Neutrophil (primary cell): Measurements from ENCODE around the gene OR10H4.
"Not testable (repeated sequence)": the region's sequence is repeated elsewhere in the genome, so short reads cannot be mapped to it uniquely, and the experiment has no call there.

Experiments used
- H3K27ac ChIP-seq: fragments of 200-600 bp; sonication (generic); 2 replicates; pipeline ENCODE4 v1.5.1; 2016; ENCODE audit warnings: mild to moderate bottlenecking, moderate library complexity
- H3K27me3 ChIP-seq: fragments of 200-600 bp; sonication (generic); 2 replicates; pipeline ENCODE4 v1.6.0; 2016; ENCODE audit warnings: mild to moderate bottlenecking
- H3K36me3 ChIP-seq: fragments of 200-600 bp; sonication (generic); 2 replicates; pipeline ENCODE4 v1.5.1; 2017
- H3K4me1 ChIP-seq, 2 experiments: fragments of 200-600 bp in 1 of 2; sonication (generic) in 1 of 2; 1 replicate in 1 of 2; 2 replicates in 1 of 2; pipeline versions ENCODE4 v1.5.1 to v1.6.1; 2013 to 2016; ENCODE audit warnings: low read depth in 1 of 2, low read length in 1 of 2, mild to moderate bottlenecking in 1 of 2, moderate library complexity in 1 of 2; ENCODE audit not compliant: control insufficient read depth in 1 of 2, insufficient read depth in 1 of 2
- H3K4me3 ChIP-seq, 2 experiments: fragments of 200-600 bp in 1 of 2; sonication (generic) in 1 of 2; 1 replicate in 1 of 2; 2 replicates in 1 of 2; pipeline ENCODE4 v1.5.1; 2013 to 2016; ENCODE audit warnings: low read depth in 1 of 2, low read length in 1 of 2, mild to moderate bottlenecking in 1 of 2, moderate library complexity in 1 of 2
- H3K9me3 ChIP-seq: fragments of 200-600 bp; sonication (generic); 2 replicates; pipeline ENCODE4 v1.5.1; 2016
- TF ChIP-seq, protein P1 (sequence below): fragments of 200-600 bp; sonication (generic); IDR thresholded peaks from 2 replicates; pipeline ENCODE4 v1.5.1; 2016; ENCODE audit warnings: antibody characterized with exemption

The OR10H4 gene

DNA sequence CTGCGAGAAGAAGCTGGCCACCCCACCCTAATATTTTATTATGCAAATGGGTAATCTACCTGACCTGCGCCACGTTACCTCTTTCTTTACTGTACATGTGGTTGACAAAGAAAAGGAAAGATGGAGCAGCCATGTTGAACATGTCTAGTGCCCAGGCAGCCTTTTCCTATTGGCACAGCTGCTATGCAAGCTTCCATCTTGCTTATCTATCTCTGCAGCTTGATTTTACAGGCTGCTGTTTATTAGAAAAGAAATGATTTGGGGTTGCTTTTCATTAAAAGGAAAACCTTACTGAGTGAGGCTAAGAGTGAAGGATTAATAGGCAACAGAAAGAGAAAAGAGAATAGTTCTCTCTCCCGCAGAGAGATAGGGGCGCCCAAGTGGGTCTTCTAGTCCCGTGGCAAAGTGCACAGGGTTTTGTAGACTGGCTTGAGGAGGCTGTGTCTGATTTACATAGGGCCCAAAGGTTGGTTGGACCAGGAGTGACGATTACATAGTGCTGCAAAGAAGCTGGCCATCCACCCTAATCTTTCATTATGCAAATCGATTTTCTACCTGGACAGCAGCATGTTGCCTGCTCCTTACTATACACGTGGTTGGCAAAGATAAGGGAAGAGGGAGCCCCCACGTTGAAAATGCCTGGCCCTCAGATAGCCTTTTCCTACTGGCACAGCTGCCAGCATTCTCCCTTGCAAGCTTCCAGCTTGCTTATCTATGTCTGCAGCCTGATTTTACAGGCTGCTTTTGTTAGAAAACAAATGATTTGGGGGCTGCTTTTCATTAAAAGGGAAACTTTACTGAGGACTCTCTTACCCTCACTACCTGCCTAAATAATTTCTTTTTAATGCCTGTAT is 28.3 kb downstream of the OR10H4 start:
- Histone ChIP-seq H3K4me3 (no peak overlapping the region), H3K27me3 (peaks cover 5% of the 10 kb centered on the region), H3K4me1 (no peaks in the 10 kb centered on the region), H3K9me3 (no peaks in the 10 kb centered on the region), H3K27ac (no peak overlapping the region), H3K36me3 (no peaks in the 10 kb centered on the region)
- TF ChIP-seq, protein P1, sequence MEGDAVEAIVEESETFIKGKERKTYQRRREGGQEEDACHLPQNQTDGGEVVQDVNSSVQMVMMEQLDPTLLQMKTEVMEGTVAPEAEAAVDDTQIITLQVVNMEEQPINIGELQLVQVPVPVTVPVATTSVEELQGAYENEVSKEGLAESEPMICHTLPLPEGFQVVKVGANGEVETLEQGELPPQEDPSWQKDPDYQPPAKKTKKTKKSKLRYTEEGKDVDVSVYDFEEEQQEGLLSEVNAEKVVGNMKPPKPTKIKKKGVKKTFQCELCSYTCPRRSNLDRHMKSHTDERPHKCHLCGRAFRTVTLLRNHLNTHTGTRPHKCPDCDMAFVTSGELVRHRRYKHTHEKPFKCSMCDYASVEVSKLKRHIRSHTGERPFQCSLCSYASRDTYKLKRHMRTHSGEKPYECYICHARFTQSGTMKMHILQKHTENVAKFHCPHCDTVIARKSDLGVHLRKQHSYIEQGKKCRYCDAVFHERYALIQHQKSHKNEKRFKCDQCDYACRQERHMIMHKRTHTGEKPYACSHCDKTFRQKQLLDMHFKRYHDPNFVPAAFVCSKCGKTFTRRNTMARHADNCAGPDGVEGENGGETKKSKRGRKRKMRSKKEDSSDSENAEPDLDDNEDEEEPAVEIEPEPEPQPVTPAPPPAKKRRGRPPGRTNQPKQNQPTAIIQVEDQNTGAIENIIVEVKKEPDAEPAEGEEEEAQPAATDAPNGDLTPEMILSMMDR = no peak

DNA sequence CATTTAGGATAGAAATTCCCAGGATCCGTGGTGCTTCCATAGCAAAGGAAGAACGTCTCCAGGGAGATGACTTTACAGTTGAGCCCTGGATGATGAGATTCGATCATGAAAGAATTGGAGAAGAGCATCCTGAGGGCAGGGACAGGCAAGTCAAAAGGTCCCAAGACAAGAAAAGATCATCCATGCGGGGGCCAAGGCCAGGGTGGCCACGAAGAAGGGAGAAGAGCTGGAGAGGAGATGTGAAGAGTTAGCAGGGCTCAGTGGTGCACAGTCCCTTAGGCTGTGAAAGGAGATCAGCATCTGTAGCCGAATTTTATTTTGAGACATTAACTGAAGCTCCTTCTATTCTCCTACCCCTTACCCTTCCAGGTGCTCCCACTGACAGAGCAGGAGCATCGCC is 28.9 kb downstream of the OR10H4 start:
- peaks cover 5% of the 10 kb centered on the region for H3K27me3 ChIP-seq
- no peaks in the 10 kb centered on the region for H3K4me1 ChIP-seq
- TF ChIP-seq, protein P1 = no peak
- no peak overlapping the region for H3K27ac ChIP-seq
- no peaks in the 10 kb centered on the region for H3K36me3 ChIP-seq
- H3K4me3 ChIP-seq = no peak overlapping the region
- no peaks in the 10 kb centered on the region for H3K9me3 ChIP-seq

DNA sequence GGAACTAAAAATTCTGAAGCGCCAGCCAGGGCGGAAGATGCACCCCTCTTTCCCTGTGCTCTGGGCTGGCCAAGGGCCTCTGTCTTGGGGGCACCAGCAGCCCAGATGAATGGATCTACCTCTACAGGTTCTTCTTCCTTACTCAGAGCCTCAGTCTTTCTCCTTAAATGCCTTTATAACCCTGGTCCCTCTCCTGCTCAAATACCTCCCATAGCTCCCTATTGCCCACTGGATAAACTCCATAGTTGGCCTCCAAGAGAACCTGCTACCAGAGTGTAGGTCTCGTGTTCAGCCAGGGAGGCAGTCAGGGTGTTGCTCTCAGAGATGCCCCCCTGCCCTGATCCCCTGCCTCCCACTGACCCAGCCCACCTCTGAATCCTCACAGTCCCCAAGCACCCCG is 30.5 kb downstream of the OR10H4 start:
- Histone ChIP-seq H3K27me3 (peaks cover 5% of the 10 kb centered on the region), H3K4me3 (no peak overlapping the region), H3K9me3 (no peaks in the 10 kb centered on the region), H3K36me3 (no peaks in the 10 kb centered on the region), H3K4me1 (no peaks in the 10 kb centered on the region), H3K27ac (no peak overlapping the region)
- TF ChIP-seq, protein P1 = no peak

DNA sequence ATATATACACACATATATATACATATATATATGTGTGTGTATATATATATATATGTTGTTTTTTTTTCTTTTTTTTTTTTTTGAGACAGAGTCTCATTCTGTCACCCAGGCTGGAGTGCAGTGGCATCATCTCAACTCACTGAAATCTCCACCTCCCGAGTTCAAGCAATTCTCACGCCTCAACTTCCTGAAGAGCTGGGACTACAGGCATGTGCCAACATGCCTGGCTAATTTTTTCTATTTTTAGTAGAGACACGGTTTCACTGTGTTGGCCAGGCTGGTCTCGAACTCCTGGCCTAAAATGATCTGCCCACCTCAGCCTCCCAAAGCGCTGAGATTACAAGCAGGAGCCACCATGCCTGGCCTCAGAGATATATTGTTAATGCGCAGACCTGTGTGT is 37.0 kb downstream of the OR10H4 start:
- H3K27me3 ChIP-seq, H3K4me3 ChIP-seq, H3K27ac ChIP-seq, H3K4me1 ChIP-seq, H3K36me3 ChIP-seq, H3K9me3 ChIP-seq: not testable (repeated sequence)

DNA sequence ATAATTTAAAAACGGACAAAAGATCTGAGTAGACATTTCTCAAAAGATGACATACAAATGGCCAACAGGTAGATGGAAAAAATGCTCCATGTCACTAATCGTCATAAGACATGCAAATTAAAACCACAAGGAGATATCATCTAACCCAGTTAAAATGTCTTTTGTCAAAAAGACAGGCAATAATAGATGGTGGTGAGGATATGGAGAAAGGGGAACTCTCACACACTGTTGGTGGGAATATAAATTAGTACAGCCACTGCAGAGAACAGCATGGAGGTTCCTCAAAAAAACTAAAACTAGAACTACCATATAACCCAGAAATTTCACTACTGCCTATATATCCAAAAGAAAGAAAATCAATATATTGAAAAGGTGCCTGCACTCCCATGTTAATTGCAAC is 37.9 kb downstream of the OR10H4 start:
- Histone ChIP-seq H3K36me3 (no peaks in the 10 kb centered on the region), H3K4me1 (no peaks in the 10 kb centered on the region), H3K27ac (no peak overlapping the region), H3K27me3 (no peaks in the 10 kb centered on the region), H3K9me3 (no peaks in the 10 kb centered on the region), H3K4me3 (no peak overlapping the region)
- TF ChIP-seq, protein P1 = no peak

DNA sequence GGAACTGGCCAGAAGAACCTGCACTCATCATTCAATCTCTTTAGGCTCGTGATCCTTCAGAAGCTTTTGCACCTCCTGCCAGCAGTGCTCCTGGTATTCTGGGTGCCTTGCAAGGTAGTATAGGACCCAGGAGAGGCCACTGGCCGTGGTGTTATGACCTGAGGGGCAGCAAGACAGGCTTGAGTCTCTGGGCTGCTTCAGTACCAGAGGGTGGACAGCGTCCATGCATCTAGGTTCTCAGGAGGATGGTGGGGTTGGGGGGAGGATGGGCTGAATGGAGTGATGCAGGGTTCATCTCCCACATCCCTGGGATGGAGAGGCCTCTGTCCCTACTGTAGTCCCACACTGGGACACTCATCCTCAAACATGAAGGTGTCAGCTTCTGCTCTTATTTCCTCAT is 41.1 kb downstream of the OR10H4 start:
- H3K9me3 ChIP-seq = no peaks in the 10 kb centered on the region
- no peaks in the 10 kb centered on the region for H3K4me1 ChIP-seq
- no peaks in the 10 kb centered on the region for H3K36me3 ChIP-seq
- H3K27me3 ChIP-seq = no peaks in the 10 kb centered on the region
- TF ChIP-seq, protein P1 = no peak
- H3K4me3 ChIP-seq = no peak overlapping the region
- H3K27ac ChIP-seq = no peak overlapping the region
